GM19099 (cell line): ENCODE measurements around the gene VGF.
A peak's percentile ranks its signal among the peaks of the same experiment; 100 is the strongest.

Experiments
- POLR2A ChIP-seq: IDR thresholded peaks from 3 replicates; pipeline ENCODE4 v1.6.1; 2011; ENCODE audit warnings: low read depth; ENCODE audit not compliant: insufficient read length; ENCODE audit errors: extremely low read depth

Gene VGF

GRCh38 chr7:101137651-101138212, 27.6 kb downstream of the VGF start:
- no peak for TF ChIP-seq POLR2A

DNA sequence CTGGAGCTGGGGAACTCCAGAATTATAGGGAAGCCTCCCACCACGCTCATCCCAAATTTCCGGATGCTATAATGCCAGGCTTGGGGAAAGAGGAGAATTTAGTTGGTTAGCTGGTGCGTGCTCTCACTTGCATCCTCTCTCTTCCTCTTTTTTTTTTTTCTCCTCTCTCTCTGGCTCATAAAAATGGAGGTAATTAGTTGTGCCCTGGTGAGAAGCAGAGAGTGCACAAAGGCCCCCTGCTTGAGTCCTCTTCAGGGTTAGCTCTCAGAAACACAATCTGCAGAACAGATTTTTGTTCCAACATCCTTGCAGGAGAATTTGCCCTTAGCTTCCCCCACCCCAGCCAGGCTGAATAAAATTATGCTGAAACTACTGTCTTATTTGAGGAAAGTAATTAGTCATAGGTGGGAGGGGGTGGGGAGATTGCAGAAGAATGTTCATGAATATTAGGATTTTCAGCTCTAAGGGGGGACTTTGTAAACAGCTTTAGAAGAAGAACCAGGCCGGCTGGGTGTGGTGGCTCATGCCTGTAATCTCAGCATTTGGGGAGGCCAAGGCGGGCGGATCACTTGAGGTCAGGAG, 30.9 kb downstream of the VGF start:
- no peak for TF ChIP-seq POLR2A

DNA sequence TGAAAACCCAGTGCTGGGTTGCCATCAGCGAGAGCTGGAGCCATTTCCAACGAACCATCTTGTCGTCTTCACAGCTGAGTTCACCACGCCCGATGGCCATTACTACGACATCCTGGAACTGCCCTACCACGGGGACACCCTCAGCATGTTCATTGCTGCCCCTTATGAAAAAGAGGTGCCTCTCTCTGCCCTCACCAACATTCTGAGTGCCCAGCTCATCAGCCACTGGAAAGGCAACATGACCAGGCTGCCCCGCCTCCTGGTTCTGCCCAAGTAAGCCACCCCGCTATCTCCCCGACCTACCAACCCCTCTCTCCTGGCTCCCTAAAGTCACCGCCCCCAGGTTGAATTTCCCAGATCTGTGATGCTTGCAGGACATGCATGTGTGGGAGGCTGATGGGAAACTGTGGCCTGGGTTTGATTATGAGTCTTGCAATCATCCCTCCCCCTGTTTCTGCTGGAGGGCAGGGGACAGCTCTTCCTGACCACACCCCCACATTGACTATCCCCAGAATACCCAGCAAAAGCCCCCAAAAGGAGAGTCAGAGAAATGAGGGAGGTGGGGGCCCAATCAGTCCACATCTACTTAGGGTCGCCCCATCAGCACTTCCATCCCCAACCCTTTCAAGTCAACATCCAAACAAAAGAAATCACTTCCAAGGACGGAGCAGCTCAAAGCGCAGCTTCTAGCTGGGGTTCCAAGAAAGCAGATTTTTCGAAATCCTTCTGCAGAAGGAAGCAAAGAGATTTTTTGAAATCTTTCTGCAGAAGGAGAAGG, 31.6 kb downstream of the VGF start:
- no peak for TF ChIP-seq POLR2A

GRCh38 chr7:101129603-101130117, 35.7 kb downstream of the VGF start:
- no peak for TF ChIP-seq POLR2A

- no peak for TF ChIP-seq POLR2A
Observed at GRCh38 chr7:101128040-101128834, 37.1 kb downstream of the VGF start.

DNA sequence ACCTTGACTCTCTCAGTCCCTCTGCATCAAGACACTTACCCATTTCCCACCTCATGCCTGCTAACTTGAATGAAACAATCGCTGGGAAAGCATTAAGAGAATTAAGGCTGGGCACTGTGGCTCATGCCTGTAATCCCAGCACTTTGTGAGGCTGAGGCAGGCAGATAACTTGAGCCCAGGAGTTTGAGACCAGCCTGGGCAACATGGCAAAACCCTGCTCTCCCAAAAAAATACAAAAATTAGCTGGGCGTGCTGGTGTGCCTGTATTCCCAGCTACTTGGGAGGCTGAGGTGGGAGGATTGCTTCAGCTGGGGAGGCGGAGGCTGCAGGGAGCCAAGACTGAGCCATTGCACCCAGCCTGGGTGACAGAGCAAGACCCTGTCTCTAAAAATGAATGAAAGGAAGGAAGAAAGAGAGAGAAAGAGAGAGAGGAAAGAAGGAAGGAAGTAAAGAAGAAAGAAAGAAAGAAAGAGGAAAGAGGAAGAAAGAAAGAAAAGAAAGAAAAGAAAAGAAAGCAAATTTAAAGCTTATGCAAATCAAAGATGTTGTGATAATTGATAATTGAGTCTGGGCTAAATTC, 37.8 kb downstream of the VGF start:
- no peak for TF ChIP-seq POLR2A

GRCh38 chr7:101126651-101127459, 38.5 kb downstream of the VGF start, which contains the start of gene SERPINE1:
Gene SERPINE1 (plus strand): TSS chr7:101127104. CDS start chr7:101128394, 1,290 bp downstream.
- peak; percentile 46 for TF ChIP-seq POLR2A

- no peak for TF ChIP-seq POLR2A
Observed at GRCh38 chr7:101125989-101126650, 39.2 kb downstream of the VGF start.

DNA sequence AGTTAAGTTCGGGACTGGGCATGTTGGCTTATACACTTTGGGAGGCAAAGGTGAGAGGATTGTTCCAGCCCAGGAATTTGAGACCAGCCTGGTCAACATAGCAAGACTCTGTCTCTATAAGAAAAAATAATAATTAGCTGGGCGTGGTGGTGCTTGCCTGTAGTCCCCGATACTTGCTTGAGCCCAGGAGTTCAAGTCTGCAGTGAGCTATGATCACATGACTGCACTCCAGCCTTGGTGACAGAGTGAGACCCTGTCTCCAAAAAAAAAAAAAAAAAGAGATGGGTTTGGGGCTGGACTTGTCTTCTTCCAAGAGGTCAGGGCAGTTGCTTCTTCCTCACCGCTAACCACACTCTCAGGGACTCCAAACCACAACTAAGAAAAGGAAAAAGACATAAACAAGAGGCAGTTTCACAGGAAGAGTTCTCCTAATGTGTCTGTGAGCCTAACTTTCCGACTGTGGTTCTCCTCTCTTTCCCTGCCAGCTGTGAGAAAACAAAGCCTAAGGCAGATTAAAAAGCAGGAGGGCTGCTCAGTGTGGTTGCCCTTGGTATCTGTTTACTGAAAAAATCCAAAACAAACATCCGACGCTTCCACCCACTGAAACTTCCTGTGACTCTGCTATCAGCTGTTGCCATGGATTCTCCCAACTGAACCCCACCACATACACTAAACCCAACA, 40.9 kb downstream of the VGF start:
- no peak for TF ChIP-seq POLR2A

- TF ChIP-seq POLR2A = no peak
Observed at GRCh38 chr7:101123703-101124068, 41.7 kb downstream of the VGF start.

- no peak for TF ChIP-seq POLR2A
Observed at GRCh38 chr7:101122933-101123702, 42.3 kb downstream of the VGF start.

DNA sequence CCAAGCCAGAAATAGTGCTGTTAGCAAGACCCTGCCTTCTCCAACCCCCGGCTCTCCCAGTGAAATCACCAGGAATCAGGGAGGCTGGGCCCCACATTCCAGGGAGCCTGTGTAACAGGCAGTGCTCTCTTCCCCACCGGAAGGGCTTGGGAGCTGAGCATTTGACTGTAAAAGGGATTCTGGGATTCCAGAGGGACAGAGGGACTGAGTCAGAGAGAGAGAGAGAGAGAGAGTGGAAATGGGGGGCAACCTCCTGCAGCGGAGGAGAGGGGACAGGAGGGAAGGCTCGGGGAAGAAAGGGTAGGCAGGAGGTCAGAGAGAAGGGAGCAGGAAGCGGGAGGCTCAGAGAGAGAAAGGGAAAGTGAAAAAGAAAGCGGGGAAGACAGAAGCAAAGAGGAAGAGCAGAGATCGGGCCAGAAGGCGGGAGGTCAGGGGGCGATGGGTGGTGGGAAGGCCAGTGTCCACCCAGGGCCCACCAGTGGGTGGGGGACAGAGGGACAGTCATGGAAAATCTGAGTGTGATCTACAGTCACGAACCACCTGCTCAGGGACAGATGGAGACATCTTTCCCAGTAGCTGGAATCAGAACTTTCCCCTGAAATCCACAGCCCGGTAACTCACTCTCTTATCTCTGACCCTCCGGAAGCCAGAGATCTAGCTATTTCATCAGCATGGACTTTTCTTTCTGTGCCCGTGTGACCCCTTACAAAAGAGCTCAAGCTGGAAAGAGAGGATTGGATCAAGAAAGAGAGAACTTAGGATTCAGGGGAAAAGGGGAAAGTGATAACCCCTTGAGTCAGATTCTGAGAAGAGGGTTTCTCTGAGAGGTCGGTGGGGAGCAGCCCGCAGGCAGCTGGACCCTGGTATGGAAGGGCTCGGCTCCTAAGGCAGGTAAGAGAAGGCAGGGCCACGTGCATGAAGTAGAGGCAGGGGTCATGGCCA, 43.1 kb downstream of the VGF start:
- TF ChIP-seq POLR2A = no peak

DNA sequence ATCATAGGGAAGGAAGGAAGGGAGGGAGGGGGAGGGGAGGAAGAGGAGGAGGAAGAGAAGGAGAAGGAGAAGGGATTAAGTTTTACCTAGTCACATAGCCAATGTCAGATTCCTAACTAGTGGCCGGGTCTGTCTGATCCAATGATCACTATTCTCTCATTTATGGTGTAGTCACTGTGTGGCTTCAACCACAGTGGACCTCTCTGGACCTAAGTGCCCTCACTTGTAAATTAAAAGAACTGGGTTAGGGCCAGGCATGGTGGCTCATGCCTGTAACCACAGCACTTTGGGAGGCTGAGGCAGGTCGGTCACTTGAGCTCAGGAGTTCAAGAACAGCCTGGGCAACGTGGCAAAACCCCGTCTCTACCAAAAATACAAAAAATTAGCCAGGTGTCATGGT, 45.1 kb downstream of the VGF start:
- no peak for TF ChIP-seq POLR2A
